ENCODE results near the gene RASAL2. TPM values are rescaled to one million over a fixed set of nuclear protein-coding genes. Genes with fewer than 3 reads are reported as not detected.
"Not testable (repeated sequence)": the region's sequence is repeated elsewhere in the genome, so short reads cannot be mapped to it uniquely, and the experiment has no call there.

The RASAL2 gene
- total and polyA plus RNA-seq, 2 experiments from 2014 or later: 16.0 to 42.2 TPM

DNA sequence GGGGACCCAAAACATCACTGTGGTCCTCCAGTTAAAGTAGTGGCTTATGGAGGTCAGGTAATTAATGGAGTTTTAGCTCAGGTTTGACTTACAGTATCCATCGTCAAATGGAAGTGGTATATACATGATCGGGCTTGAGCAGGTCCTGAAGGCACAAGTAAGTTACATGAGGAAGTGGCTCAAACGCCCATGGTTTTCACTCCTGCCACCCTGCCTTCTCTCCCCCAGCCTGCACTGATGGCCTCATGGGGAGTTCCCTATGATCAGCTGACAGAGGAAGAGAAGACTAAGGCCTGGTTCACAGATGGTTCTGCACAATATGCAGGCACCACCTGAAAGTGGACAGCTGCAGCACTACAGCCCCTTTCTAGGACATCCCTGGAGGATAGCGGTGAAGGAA lies 108.2 kb downstream of the RASAL2 start:
- H3K4me3 ChIP-seq; DNase-seq (ENCODE audit: low spot score); H4K20me1 ChIP-seq (replicated peaks; ENCODE audit: insufficient read depth); H3K4me2 ChIP-seq; H3K27ac ChIP-seq (ENCODE audit: low read depth); H3K4me1 Mint-ChIP-seq; H3K27ac Mint-ChIP-seq; H3K27me3 ChIP-seq (ENCODE audit: insufficient read depth); ATAC-seq; H3K4me1 ChIP-seq (ENCODE audit: insufficient read depth); H2AFZ ChIP-seq; H3K9me2 ChIP-seq (ENCODE audit: insufficient read depth); H3K4me3 Mint-ChIP-seq; H3F3A ChIP-seq (replicated peaks; ENCODE audit: low read depth); H3K27me3 Mint-ChIP-seq (ENCODE audit: insufficient read depth, low read depth, poor library complexity): not testable (repeated sequence)
- peaks cover 57% of the 10 kb centered on the region for H3K36me3 Mint-ChIP-seq (ENCODE audit: low read depth)
- H3K9me3 Mint-ChIP-seq: peaks cover 30% of the 10 kb centered on the region
- Histone ChIP-seq H3K36me3 (ENCODE audit: insufficient read depth) (peaks cover 11% of the 10 kb centered on the region), H3K79me2 (replicated peaks; ENCODE audit: insufficient read depth) (peaks cover 70% of the 10 kb centered on the region)

DNA sequence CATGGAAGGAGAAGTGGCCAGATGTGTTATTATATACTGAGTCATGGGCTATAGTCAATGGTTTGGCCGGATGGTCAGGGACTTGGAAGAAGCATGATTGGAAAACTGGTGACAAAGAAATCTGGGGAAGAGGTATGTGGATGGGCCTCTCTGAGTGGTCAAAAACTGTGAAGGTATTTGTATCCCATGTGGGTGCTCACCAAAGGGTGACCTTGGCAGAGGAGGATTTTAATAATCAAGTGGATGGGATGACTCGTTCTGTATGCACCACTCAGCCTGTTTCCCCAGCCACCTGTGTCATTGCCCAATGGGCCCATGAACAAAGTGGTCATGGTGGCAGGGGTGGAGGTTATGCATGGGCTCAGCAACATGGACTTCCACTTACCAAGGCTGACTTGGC lies 108.6 kb downstream of the RASAL2 start:
- H3K4me1 Mint-ChIP-seq; H3F3A ChIP-seq (replicated peaks; ENCODE audit: low read depth); H3K27me3 ChIP-seq (ENCODE audit: insufficient read depth); H3K9me2 ChIP-seq (ENCODE audit: insufficient read depth); H3K27me3 Mint-ChIP-seq (ENCODE audit: insufficient read depth, low read depth, poor library complexity); H3K27ac ChIP-seq (ENCODE audit: low read depth); H3K4me3 ChIP-seq; H3K4me1 ChIP-seq (ENCODE audit: insufficient read depth); H2AFZ ChIP-seq; H3K27ac Mint-ChIP-seq; H3K4me2 ChIP-seq; H3K4me3 Mint-ChIP-seq; DNase-seq (ENCODE audit: low spot score); ATAC-seq; H4K20me1 ChIP-seq (replicated peaks; ENCODE audit: insufficient read depth): not testable (repeated sequence)
- H3K36me3 Mint-ChIP-seq (ENCODE audit: low read depth): peaks cover 57% of the 10 kb centered on the region
- Histone ChIP-seq H3K79me2 (replicated peaks; ENCODE audit: insufficient read depth) (peaks cover 72% of the 10 kb centered on the region), H3K36me3 (ENCODE audit: insufficient read depth) (peaks cover 15% of the 10 kb centered on the region)
- H3K9me3 Mint-ChIP-seq: peaks cover 29% of the 10 kb centered on the region

DNA sequence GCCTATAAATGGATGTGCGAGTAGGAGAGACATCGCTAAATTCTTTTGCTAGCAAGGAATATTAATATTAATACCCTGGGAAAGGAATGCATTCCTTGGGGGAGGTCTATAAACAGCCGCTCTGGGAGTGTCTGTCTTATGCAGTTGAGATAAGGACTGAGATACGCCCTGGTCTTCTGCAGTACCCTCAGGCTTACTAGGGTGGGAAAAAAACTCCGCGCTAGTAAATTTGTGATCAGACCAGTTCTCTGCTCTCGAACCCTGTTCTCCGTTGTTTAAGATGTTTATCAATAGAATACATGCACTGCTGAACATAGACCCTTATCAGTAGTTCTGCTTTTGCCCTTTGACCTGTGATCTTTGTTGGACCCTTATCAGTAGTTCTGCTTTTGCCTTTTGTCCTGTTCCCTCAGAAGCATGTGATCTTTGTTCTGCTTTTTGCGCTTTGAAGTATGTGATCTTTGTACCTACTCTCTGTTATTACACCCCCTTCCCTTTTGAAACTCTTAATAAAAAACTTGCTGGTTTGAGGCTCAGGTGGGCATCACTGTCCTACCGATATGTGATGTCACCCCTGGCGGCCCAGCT lies 114.5 kb downstream of the RASAL2 start:
- not testable (repeated sequence) for H3F3A ChIP-seq (replicated peaks; ENCODE audit: low read depth); ATAC-seq; H3K4me1 ChIP-seq (ENCODE audit: insufficient read depth); H3K4me3 Mint-ChIP-seq; H3K4me1 Mint-ChIP-seq; H3K27ac ChIP-seq (ENCODE audit: low read depth); H4K20me1 ChIP-seq (replicated peaks; ENCODE audit: insufficient read depth); H3K27ac Mint-ChIP-seq; H3K4me3 ChIP-seq; H3K9me2 ChIP-seq (ENCODE audit: insufficient read depth); H3K27me3 Mint-ChIP-seq (ENCODE audit: insufficient read depth, low read depth, poor library complexity); H3K4me2 ChIP-seq; H2AFZ ChIP-seq; H3K27me3 ChIP-seq (ENCODE audit: insufficient read depth); DNase-seq (ENCODE audit: low spot score)
- peaks cover 20% of the 10 kb centered on the region for H3K36me3 ChIP-seq (ENCODE audit: insufficient read depth)
- Mint-ChIP-seq H3K9me3 (peaks cover 33% of the 10 kb centered on the region), H3K36me3 (ENCODE audit: low read depth) (peaks cover 58% of the 10 kb centered on the region)
- H3K79me2 ChIP-seq (replicated peaks; ENCODE audit: insufficient read depth): peaks cover 69% of the 10 kb centered on the region

DNA sequence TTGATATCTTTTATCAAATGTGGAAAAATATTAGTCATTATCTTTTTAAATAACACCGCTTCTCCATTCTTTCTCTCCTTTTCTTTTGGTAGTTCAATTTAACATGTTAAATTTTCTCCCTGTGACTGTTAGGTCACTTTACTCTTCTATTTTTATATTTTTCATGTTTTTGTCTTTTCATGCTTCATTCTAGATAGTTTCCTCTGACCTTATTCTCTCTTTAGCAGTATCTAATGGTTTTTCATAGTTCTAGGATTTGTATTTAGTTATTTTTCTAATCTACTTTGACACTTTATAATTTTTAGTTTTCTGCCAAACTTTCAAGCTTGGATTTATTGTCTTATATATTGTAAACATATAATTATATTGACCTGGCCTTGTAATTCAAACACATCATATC lies 116.0 kb downstream of the RASAL2 start:
- peaks cover 53% of the 10 kb centered on the region for H3K79me2 ChIP-seq (replicated peaks; ENCODE audit: insufficient read depth)
- no peak overlapping the region for H3K4me3 ChIP-seq
- H3K27ac ChIP-seq (ENCODE audit: low read depth): no peak overlapping the region
- H3K9me2 ChIP-seq (ENCODE audit: insufficient read depth): no peaks in the 10 kb centered on the region
- H3K36me3 ChIP-seq (ENCODE audit: insufficient read depth): peaks cover 20% of the 10 kb centered on the region
- ATAC-seq: no peak
- no peak overlapping the region for H2AFZ ChIP-seq
- Mint-ChIP-seq H3K9me3 (peaks cover 33% of the 10 kb centered on the region), H3K27ac (no peak overlapping the region), H3K4me1 (no peaks in the 10 kb centered on the region), H3K4me3 (no peak overlapping the region), H3K36me3 (ENCODE audit: low read depth) (peaks cover 58% of the 10 kb centered on the region), H3K27me3 (ENCODE audit: insufficient read depth, low read depth, poor library complexity) (peaks cover 4% of the 10 kb centered on the region)
- H3F3A ChIP-seq (replicated peaks; ENCODE audit: low read depth): no peaks in the 10 kb centered on the region
- H4K20me1 ChIP-seq (replicated peaks; ENCODE audit: insufficient read depth): no peaks in the 10 kb centered on the region
- no peak for DNase-seq (ENCODE audit: low spot score)
- H3K4me2 ChIP-seq: no peak overlapping the region
- H3K27me3 ChIP-seq (ENCODE audit: insufficient read depth): no peaks in the 10 kb centered on the region
- no peaks in the 10 kb centered on the region for H3K4me1 ChIP-seq (ENCODE audit: insufficient read depth)
- no peak for TF ChIP-seq ZNF331 (CRISPR knock-in tag; IDR thresholded peaks at IDR 0.05; ENCODE audit: low read depth)
- TF ChIP-seq, protein P1, sequence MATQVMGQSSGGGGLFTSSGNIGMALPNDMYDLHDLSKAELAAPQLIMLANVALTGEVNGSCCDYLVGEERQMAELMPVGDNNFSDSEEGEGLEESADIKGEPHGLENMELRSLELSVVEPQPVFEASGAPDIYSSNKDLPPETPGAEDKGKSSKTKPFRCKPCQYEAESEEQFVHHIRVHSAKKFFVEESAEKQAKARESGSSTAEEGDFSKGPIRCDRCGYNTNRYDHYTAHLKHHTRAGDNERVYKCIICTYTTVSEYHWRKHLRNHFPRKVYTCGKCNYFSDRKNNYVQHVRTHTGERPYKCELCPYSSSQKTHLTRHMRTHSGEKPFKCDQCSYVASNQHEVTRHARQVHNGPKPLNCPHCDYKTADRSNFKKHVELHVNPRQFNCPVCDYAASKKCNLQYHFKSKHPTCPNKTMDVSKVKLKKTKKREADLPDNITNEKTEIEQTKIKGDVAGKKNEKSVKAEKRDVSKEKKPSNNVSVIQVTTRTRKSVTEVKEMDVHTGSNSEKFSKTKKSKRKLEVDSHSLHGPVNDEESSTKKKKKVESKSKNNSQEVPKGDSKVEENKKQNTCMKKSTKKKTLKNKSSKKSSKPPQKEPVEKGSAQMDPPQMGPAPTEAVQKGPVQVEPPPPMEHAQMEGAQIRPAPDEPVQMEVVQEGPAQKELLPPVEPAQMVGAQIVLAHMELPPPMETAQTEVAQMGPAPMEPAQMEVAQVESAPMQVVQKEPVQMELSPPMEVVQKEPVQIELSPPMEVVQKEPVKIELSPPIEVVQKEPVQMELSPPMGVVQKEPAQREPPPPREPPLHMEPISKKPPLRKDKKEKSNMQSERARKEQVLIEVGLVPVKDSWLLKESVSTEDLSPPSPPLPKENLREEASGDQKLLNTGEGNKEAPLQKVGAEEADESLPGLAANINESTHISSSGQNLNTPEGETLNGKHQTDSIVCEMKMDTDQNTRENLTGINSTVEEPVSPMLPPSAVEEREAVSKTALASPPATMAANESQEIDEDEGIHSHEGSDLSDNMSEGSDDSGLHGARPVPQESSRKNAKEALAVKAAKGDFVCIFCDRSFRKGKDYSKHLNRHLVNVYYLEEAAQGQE (IDR thresholded peaks at IDR 0.05; ENCODE audit: unreplicated experiment): no peak
- no peak for TF ChIP-seq EZH2phosphoT487 (IDR thresholded peaks at IDR 0.05; ENCODE audit: unreplicated experiment)
- no peak for TF ChIP-seq STAT1 (IDR thresholded peaks at IDR 0.05; ENCODE audit: unreplicated experiment)
- no peak for TF ChIP-seq CREB1 (CRISPR knock-in tag; IDR thresholded peaks at IDR 0.05; ENCODE audit: low read depth)

Measured in GM23338 (cell line).